Measurements from ENCODE around the gene STXBP1. TPM values are rescaled to one million over a fixed set of nuclear protein-coding genes. Genes with fewer than 3 reads are reported as not detected.

The STXBP1 gene
- total and polyA plus RNA-seq, 4 donors = 19.2 to 65.8 (median 46.7) TPM

DNA sequence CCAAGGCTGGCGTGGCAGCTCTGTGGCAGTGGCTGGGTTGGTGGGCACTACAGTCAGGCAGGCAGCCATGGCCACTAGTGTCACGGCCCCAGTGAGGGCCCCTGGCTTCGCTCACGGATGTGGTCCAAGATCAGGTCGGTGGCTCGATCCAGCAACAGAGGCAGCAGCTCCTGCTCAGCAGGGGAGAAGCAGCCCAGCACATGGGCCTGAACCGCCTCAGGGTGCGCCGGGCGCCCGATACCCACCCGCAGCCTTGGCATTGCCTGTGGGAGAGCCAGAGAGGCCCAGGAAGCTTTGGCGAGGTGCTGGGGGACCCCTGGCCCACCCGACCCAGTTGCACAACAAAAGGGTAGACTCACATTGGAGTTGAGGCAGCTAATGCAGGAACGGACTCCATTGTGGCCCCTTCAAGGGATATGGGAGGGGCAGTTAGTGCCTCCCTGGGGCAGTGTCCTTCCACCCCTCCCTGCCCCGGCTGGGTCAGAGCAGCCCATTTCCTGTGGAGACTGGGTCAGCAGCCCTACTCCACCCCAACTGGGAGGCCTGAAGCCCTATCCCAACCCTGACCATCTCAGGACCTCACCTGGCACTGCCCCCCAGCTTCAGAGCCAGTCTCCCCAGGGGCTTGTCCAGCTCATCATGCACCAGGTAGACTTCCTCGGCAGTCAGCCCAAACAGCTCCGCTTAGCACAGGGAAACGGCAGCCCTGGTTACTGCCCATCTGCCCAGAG is 102.1 kb downstream of the STXBP1 start:
- Histone ChIP-seq H3K36me3 (ENCODE audit: control insufficient read depth in 4 of 4, insufficient read depth in 4 of 4, low read length in 4 of 4) (peaks cover 0 to 6% (median 0%) of the 10 kb centered on the region in 4 donors), H3K4me1 (ENCODE audit: control insufficient read depth in 5 of 5, insufficient read depth in 5 of 5, low read length in 5 of 5) (peaks cover 0 to 10% (median 0%) of the 10 kb centered on the region in 5 donors), H3K9me3 (ENCODE audit: control insufficient read depth in 4 of 4, insufficient read depth in 3 of 4, low read length in 3 of 4) (no peaks in the 10 kb centered on the region), H3K27me3 (ENCODE audit: control insufficient read depth in 3 of 3, insufficient read depth in 3 of 3, low read length in 2 of 3) (no peaks in the 10 kb centered on the region), H3K9ac (ENCODE audit: insufficient read depth in 1 of 2, low read length in 2 of 2) (no peak overlapping the region), H3K4me3 (no peak overlapping the region), H3K27ac (ENCODE audit: low read depth in 1 of 2, low read length in 1 of 2) (no peak overlapping the region)
- 78 to 79% methylated on average over 18 to 19 of the region's 19 CpGs for WGBS, 2 donors
- ATAC-seq (ENCODE audit: insufficient read depth, low FRiP score) (no peak), DNase-seq (no peak)
- TF ChIP-seq, protein P1, sequence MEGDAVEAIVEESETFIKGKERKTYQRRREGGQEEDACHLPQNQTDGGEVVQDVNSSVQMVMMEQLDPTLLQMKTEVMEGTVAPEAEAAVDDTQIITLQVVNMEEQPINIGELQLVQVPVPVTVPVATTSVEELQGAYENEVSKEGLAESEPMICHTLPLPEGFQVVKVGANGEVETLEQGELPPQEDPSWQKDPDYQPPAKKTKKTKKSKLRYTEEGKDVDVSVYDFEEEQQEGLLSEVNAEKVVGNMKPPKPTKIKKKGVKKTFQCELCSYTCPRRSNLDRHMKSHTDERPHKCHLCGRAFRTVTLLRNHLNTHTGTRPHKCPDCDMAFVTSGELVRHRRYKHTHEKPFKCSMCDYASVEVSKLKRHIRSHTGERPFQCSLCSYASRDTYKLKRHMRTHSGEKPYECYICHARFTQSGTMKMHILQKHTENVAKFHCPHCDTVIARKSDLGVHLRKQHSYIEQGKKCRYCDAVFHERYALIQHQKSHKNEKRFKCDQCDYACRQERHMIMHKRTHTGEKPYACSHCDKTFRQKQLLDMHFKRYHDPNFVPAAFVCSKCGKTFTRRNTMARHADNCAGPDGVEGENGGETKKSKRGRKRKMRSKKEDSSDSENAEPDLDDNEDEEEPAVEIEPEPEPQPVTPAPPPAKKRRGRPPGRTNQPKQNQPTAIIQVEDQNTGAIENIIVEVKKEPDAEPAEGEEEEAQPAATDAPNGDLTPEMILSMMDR (IDR thresholded peaks at IDR 0.05; ENCODE audit: control extremely low read depth, extremely low read depth) = no peak

DNA sequence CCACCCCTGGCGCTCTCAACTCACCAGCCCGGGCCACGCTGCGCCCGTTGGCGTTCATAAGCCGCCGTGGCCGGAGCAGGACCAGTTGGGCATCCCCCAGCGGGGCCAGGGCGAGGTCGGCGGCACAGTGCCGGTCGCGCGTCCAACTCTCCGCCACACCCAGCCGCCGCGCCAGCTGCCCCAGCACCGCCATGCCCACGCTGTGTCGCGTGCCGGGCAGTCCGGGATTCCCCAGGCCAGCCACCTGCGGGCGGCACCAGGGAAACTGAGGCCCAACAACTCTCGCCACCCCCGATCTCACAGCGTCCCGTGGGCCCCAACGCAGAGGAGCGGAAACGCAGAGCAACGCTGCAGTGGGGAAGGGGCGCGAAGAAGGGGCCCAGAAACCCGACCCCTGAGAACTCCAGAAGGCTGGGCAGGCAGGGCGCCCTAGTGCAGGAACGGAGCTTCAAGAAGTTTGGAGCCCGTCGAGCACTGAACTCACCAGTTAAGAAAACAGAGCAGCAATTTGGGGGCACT is 102.9 kb downstream of the STXBP1 start:
- Histone ChIP-seq H3K4me1 (ENCODE audit: control insufficient read depth in 5 of 5, insufficient read depth in 5 of 5, low read length in 5 of 5) (peaks cover 0 to 10% (median 0%) of the 10 kb centered on the region in 5 donors), H3K4me3 (peak overlapping the region; percentile 74), H3K9me3 (ENCODE audit: control insufficient read depth in 4 of 4, insufficient read depth in 3 of 4, low read length in 3 of 4) (no peaks in the 10 kb centered on the region), H3K36me3 (ENCODE audit: control insufficient read depth in 4 of 4, insufficient read depth in 4 of 4, low read length in 4 of 4) (peaks cover 0 to 6% (median 0%) of the 10 kb centered on the region in 4 donors), H3K27me3 (ENCODE audit: control insufficient read depth in 3 of 3, insufficient read depth in 3 of 3, low read length in 2 of 3) (no peaks in the 10 kb centered on the region), H3K9ac (ENCODE audit: insufficient read depth in 1 of 2, low read length in 2 of 2) (peak overlapping the region; percentile 51 to 62), H3K27ac (ENCODE audit: low read depth in 1 of 2, low read length in 1 of 2) (peak overlapping the region; percentile 60 to 74)
- WGBS, 2 donors = 0 to 1% methylated on average over 41 to 44 of the region's 44 CpGs
- DNase-seq (no peak), ATAC-seq (ENCODE audit: insufficient read depth, low FRiP score) (peak; percentile 5)
- TF ChIP-seq, protein P1 (IDR thresholded peaks at IDR 0.05; ENCODE audit: control extremely low read depth, extremely low read depth) = no peak

DNA sequence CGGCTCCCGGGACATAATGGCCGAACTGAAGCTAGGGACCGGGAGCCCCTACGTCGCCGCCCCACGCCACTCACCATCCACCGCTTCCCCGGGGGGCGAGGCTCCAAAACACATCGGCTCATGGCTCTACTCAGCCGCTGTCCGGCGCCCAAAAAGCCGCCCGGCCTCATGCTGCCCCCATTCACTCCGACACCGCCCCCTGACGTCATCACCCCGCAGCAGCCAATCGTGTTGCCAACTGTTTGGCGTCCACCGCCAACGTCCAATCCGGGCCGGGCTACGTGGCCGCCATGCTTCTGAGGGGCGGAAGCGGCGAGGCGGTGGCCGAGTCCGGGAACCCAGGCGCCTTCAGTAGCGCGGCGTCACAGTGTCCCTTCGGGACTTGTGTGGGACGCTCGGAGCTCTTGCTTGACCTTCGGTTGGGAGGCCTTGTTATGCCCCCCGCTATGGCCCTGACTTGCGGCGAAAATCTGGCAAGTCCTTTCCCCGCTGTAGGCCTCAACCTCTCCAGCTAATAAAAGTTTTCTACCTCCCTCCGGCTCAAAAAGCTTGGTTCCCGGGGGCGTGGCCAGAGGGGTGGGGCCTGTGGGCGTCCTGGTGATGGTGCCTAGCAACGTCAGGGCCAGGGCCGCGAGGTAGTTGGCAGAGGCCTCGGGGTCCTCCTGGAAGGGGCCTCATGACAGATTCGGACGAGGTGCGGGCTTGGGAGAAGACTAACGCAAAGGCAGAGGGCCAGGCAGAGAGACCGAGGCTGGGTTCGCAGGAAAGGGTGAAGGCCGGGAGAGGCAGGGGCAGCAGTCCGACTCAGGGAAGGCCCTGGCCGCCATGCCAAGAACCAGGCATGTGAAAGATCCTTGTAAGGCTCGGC is 103.6 kb downstream of the STXBP1 start, which contains the start of the genes PTRH1 and TTC16:
Gene PTRH1 (minus strand): TSS at position 194 of the 868 bp plus-strand sequence. CDS start 24 bp downstream, at position 170.
Gene TTC16 (plus strand): TSS at position 610 of the 868 bp plus-strand sequence. CDS start 67 bp downstream, at position 677.
- Histone ChIP-seq H3K9ac (ENCODE audit: insufficient read depth in 1 of 2, low read length in 2 of 2) (peak within 1 kb of the TSS; percentile 51 to 79), H3K4me1 (ENCODE audit: control insufficient read depth in 5 of 5, insufficient read depth in 5 of 5, low read length in 5 of 5) (peaks cover 0 to 10% (median 0%) of the 10 kb centered on the region in 5 donors), H3K27me3 (ENCODE audit: control insufficient read depth in 3 of 3, insufficient read depth in 3 of 3, low read length in 2 of 3) (no peaks in the 10 kb centered on the region), H3K27ac (ENCODE audit: low read depth in 1 of 2, low read length in 1 of 2) (peak within 1 kb of the TSS; percentile 73 to 74), H3K9me3 (ENCODE audit: control insufficient read depth in 4 of 4, insufficient read depth in 3 of 4, low read length in 3 of 4) (no peaks in the 10 kb centered on the region), H3K36me3 (ENCODE audit: control insufficient read depth in 4 of 4, insufficient read depth in 4 of 4, low read length in 4 of 4) (peaks cover 0 to 6% (median 0%) of the 10 kb centered on the region in 4 donors), H3K4me3 (peak within 1 kb of the TSS; percentile 74)
- ATAC-seq (ENCODE audit: insufficient read depth, low FRiP score) (peak; percentile 98), DNase-seq (peak; percentile 98)
- WGBS, 2 donors = 5 to 7% methylated on average over 65 of the region's 65 CpGs
- TF ChIP-seq, protein P1 (IDR thresholded peaks at IDR 0.05; ENCODE audit: control extremely low read depth, extremely low read depth) = no peak
